Transverse colon (tissue), 3 donors: ENCODE measurements around the gene CACNA1S.

ENCODE experiments used
- CTCF ChIP-seq, 5 experiments: fragments of 200-600 bp in 3 of 5; fragments of 450-650 bp in 2 of 5; sonication (generic) in 3 of 5; IDR thresholded peaks; 1 replicate in 2 of 5; 2 replicates in 3 of 5; pipeline ENCODE4 v1.5.1; 2016 to 2017; ENCODE audit warnings: antibody characterized with exemption in 5 of 5, inconsistent platforms in 3 of 5, mild to moderate bottlenecking in 2 of 5, moderate library complexity in 1 of 5
- EP300 ChIP-seq: sonication (generic); formaldehyde crosslinking; IDR thresholded peaks from one replicate; pipeline ENCODE4 v1.6.1; 2017; ENCODE audit warnings: antibody characterized with exemption, low read depth

GRCh38 chr1:201023920-201024624 is 88.2 kb downstream of the CACNA1S start:
- TF ChIP-seq CTCF (IDR thresholded peaks at IDR 0.05): no peak
- TF ChIP-seq EP300: no peak
